Endothelial cell (in vitro differentiated cells): ENCODE data around the gene ARHGEF39. TPM values are rescaled to one million over a fixed set of nuclear protein-coding genes. Genes with fewer than 3 reads are reported as not detected.
A peak's percentile ranks its signal among the peaks of the same experiment; 100 is the strongest.

Source experiments
- DNase-seq: peaks from one replicate; pipeline ENCODE4 v3.0.0; 2021; ENCODE audit warnings: low spot score
- H3K27ac Mint-ChIP-seq: one replicate; pipeline ENCODE4 v1.8.0; 2021; ENCODE audit warnings: mixed read lengths, inconsistent platforms; ENCODE audit not compliant: unreplicated experiment
- H3K27me3 Mint-ChIP-seq: one replicate; pipeline ENCODE4 v1.8.0; 2021; ENCODE audit warnings: mild to moderate bottlenecking, moderate library complexity, mixed read lengths, inconsistent platforms; ENCODE audit not compliant: unreplicated experiment
- H3K36me3 Mint-ChIP-seq: one replicate; pipeline ENCODE4 v1.8.0; 2021; ENCODE audit warnings: mild to moderate bottlenecking, low read depth, mixed read lengths, inconsistent platforms; ENCODE audit not compliant: unreplicated experiment
- H3K4me1 Mint-ChIP-seq: one replicate; pipeline ENCODE4 v1.8.0; 2021; ENCODE audit warnings: mild to moderate bottlenecking, mixed read lengths, inconsistent platforms; ENCODE audit not compliant: unreplicated experiment
- H3K4me3 Mint-ChIP-seq: one replicate; pipeline ENCODE4 v1.8.0; 2021; ENCODE audit warnings: mild to moderate bottlenecking, mixed read lengths, inconsistent platforms; ENCODE audit not compliant: unreplicated experiment
- H3K9me3 Mint-ChIP-seq: one replicate; pipeline ENCODE4 v1.8.0; 2021; ENCODE audit warnings: mixed read lengths, inconsistent platforms; ENCODE audit not compliant: unreplicated experiment
- total RNA-seq: library from RNA; stranded (reverse); fragmentation: NEBNext Ultra II Directional; extraction: Animal tissue kit (Norgen Biotek cat#: 25700); gene quantifications from one replicate; pipeline ENCODE4 v1.2.1, GENCODE V29; 2021; ENCODE audit not compliant: unreplicated experiment
- TF ChIP-seq, protein P1 (sequence below): fragments of 200-600 bp; sonication (generic); IDR thresholded peaks from one replicate; pipeline ENCODE4 v1.5.0; 2021; ENCODE audit warnings: antibody characterized with exemption; ENCODE audit not compliant: unreplicated experiment

ARHGEF39 gene
- total RNA-seq, 1 donor from 2014 or later = 1.4 TPM

DNA sequence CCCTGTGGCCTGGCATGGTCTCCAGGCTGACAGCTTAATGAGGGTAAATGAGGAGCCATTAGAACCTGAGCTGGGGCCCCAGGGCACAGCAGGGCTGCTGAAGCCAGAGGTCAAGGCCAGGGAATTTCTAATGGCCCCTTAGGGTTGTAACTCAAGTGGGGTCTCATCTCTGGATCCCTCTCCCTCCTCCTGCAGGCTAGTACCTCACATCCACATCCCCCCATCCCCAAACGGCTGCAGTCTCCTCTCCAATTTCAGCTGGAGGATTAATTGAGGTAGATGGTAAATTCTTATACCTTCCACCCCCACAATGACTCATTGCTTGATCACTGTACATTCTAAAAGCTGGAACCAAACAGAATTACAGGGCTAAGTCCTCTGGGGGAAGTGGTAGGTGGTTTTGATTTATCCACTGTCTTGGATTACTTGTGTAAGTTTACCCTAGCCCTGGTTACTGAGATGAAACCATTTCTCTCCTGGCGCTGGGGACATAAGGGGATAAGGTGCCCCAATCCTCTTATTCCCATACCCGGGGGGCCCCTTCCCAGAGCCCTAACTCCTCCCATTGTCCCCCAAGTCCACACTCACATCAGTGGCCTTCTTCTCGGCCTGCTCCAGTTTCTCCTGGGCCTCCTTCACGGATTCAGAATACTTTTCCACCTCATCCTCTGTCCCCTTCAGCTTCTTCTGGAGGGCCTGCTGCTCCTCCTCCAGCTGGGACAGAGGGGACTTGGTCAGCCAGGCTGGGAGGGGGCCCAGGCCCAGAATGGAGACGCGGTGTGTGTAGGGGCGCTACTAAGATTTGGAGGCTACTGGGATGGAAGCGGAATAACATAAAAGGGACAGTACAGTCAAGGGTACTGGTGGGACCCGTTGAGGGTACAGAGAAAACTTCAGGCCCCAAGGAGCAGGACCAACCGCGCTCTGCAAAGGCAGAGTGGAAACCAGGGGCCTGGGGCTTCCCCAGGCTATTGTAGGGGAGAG lies 23.9 kb upstream of the ARHGEF39 start:
- H3K27me3 Mint-ChIP-seq = peaks cover 14% of the 10 kb centered on the region
- peak overlapping the region; percentile 93 for H3K4me3 Mint-ChIP-seq
- TF ChIP-seq, protein P1, sequence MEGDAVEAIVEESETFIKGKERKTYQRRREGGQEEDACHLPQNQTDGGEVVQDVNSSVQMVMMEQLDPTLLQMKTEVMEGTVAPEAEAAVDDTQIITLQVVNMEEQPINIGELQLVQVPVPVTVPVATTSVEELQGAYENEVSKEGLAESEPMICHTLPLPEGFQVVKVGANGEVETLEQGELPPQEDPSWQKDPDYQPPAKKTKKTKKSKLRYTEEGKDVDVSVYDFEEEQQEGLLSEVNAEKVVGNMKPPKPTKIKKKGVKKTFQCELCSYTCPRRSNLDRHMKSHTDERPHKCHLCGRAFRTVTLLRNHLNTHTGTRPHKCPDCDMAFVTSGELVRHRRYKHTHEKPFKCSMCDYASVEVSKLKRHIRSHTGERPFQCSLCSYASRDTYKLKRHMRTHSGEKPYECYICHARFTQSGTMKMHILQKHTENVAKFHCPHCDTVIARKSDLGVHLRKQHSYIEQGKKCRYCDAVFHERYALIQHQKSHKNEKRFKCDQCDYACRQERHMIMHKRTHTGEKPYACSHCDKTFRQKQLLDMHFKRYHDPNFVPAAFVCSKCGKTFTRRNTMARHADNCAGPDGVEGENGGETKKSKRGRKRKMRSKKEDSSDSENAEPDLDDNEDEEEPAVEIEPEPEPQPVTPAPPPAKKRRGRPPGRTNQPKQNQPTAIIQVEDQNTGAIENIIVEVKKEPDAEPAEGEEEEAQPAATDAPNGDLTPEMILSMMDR = no peak
- H3K9me3 Mint-ChIP-seq = no peaks in the 10 kb centered on the region
- H3K27ac Mint-ChIP-seq = peak overlapping the region; percentile 74
- H3K36me3 Mint-ChIP-seq = peaks cover 20% of the 10 kb centered on the region
- no peak for DNase-seq
- H3K4me1 Mint-ChIP-seq = peaks cover 26% of the 10 kb centered on the region

- Mint-ChIP-seq H3K4me3 (peak overlapping the region; percentile 56), H3K27me3 (peaks cover 14% of the 10 kb centered on the region), H3K36me3 (peaks cover 24% of the 10 kb centered on the region), H3K9me3 (no peaks in the 10 kb centered on the region), H3K27ac (no peak overlapping the region), H3K4me1 (peaks cover 29% of the 10 kb centered on the region)
- TF ChIP-seq, protein P1 = no peak
- DNase-seq = no peak
Measured at GRCh38 chr9:35687972-35688557, 23.1 kb upstream of the ARHGEF39 start.

DNA sequence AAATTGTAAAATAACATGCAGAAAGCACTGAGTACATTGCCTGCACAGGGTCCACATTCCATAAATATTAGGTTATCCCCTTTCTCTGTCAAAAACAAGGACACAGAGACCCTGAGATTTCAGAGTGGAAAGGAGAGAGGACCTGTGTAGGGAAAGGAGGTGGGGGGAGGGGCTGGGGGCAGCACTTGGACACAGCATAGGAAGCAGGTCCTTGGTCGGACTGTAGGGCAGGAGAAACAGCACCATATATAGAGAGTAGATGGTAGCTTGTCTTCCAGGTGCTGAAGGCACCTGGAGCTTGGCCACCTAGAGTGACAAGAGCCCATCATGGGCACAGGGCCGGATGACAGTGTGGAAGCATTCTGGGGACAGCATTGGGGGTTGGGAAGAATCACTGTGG lies 22.3 kb upstream of the ARHGEF39 start:
- Mint-ChIP-seq H3K27me3 (peaks cover 16% of the 10 kb centered on the region), H3K4me3 (peak overlapping the region; percentile 87), H3K36me3 (peaks cover 32% of the 10 kb centered on the region), H3K4me1 (peaks cover 37% of the 10 kb centered on the region), H3K27ac (peak overlapping the region; percentile 45), H3K9me3 (no peaks in the 10 kb centered on the region)
- no peak for DNase-seq
- TF ChIP-seq, protein P1 = no peak

GRCh38 chr9:35686222-35687203 lies 21.5 kb upstream of the ARHGEF39 start:
- Mint-ChIP-seq H3K4me1 (peaks cover 36% of the 10 kb centered on the region), H3K9me3 (no peaks in the 10 kb centered on the region), H3K4me3 (peak overlapping the region; percentile 56), H3K36me3 (peaks cover 34% of the 10 kb centered on the region), H3K27me3 (peaks cover 15% of the 10 kb centered on the region), H3K27ac (no peak overlapping the region)
- no peak for DNase-seq
- TF ChIP-seq, protein P1 = no peak
